VCaP (cell line): ENCODE measurements around the gene CCDC88C.

Experiments used
- H3K27ac ChIP-seq: fragments of 450-650 bp; 2 replicates; pipeline ENCODE4 v1.5.1; 2017
- TF ChIP-seq, protein P1 (sequence below): fragments of 450-650 bp; conservative IDR thresholded peaks from 2 replicates; pipeline ENCODE4 v1.5.1; 2017; ENCODE audit warnings: mild to moderate bottlenecking, moderate library complexity

Gene CCDC88C

GRCh38 chr14:91323031-91323430 is 94.6 kb downstream of the CCDC88C start:
- TF ChIP-seq, protein P1, sequence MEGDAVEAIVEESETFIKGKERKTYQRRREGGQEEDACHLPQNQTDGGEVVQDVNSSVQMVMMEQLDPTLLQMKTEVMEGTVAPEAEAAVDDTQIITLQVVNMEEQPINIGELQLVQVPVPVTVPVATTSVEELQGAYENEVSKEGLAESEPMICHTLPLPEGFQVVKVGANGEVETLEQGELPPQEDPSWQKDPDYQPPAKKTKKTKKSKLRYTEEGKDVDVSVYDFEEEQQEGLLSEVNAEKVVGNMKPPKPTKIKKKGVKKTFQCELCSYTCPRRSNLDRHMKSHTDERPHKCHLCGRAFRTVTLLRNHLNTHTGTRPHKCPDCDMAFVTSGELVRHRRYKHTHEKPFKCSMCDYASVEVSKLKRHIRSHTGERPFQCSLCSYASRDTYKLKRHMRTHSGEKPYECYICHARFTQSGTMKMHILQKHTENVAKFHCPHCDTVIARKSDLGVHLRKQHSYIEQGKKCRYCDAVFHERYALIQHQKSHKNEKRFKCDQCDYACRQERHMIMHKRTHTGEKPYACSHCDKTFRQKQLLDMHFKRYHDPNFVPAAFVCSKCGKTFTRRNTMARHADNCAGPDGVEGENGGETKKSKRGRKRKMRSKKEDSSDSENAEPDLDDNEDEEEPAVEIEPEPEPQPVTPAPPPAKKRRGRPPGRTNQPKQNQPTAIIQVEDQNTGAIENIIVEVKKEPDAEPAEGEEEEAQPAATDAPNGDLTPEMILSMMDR: no peak
- no peak overlapping the region for H3K27ac ChIP-seq

DNA sequence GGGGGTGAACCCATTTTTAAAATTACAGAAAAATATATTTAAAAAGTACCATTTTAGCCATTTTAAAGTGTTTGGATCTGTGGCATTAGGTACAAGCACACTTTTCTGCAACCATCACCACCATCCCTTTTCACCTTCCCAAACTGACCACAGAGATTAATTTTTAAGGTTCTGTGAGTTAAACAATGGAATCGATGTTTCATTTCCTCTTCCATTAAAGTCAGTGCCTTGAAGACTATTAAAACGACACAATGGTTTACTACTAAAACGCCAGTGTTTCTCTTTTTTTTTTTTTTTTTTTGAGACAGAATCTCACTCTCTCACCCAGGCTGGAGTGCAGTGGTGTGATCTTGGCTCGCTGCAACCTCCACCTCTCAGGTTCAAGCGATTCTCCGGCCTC is 95.0 kb downstream of the CCDC88C start:
- TF ChIP-seq, protein P1: no peak
- no peak overlapping the region for H3K27ac ChIP-seq

- TF ChIP-seq, protein P1: no peak
- no peak overlapping the region for H3K27ac ChIP-seq
Observed at GRCh38 chr14:91321131-91321530, 96.5 kb downstream of the CCDC88C start.

- TF ChIP-seq, protein P1: no peak
- no peak overlapping the region for H3K27ac ChIP-seq
Observed at GRCh38 chr14:91320266-91320665, 97.4 kb downstream of the CCDC88C start.

DNA sequence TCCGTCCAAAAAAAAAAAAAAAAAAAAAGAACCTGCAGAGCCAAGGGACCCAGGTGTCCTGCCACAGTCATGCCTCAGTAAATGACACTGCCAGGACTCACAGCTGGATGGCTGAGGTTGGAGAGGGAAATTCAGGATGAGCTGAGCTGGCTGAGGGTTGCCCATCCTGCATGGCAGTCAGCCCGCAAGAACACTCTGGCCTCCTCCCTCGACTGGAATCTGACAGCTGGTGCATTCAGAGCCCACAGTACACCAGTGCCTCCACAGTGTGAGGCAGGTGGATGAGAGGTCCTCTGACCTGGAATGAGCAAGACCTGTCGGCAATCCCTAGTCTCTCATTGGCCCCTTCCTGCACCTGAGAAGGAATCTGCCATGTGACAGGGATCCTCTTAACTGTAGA is 98.7 kb downstream of the CCDC88C start:
- TF ChIP-seq, protein P1: no peak
- H3K27ac ChIP-seq: no peak overlapping the region

- TF ChIP-seq, protein P1: 0 out of 2 replicates have a peak, but pooled peaks have one; percentile 18
- H3K27ac ChIP-seq: peak overlapping the region; percentile 40; the same call in 1 of the 2 replicates
Observed at GRCh38 chr14:91317381-91318308, 100.0 kb downstream of the CCDC88C start.

- peak overlapping the region; percentile 40; the same call in 1 of the 2 replicates for H3K27ac ChIP-seq
- TF ChIP-seq, protein P1: no peak
Observed at GRCh38 chr14:91316761-91317160, 100.9 kb downstream of the CCDC88C start.
